ENCODE data around the gene PPP2R2B. TPM values are rescaled to one million over a fixed set of nuclear protein-coding genes. Genes with fewer than 3 reads are reported as not detected.

Gene PPP2R2B
- total RNA-seq, 4 donors from 2014 or later: 1.2 to 4.0 (median 2.1) TPM

DNA sequence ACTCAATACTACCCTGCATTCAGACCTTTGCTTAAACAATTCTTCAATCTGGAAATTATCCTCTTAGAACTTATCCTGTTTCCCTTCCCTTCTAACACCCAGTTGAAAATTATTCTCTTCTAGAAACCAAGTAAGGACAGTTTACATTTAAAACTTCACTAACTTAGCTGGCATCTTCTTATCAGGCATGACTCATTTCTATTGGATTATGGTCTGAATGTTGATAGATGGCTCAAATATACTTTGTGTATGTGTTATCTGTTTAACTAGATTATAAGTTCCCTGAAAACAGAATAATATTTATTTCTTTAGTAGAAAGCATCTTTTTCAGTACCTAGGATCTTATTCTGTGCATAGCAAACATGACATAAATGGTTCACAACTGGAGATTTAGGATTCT lies 161.9 kb downstream of the PPP2R2B start:
- Histone ChIP-seq H3K36me3 (no peaks in the 10 kb centered on the region), H3K27me3 (no peaks in the 10 kb centered on the region), H3K4me1 (no peaks in the 10 kb centered on the region), H3K27ac (replicated peaks in 1 of 4) (no peak overlapping the region), H3K4me3 (no peak overlapping the region), H3K9me3 (no peaks in the 10 kb centered on the region)
- intact Hi-C loops (cut with DNase I): no loop called here
- no peak for TF ChIP-seq POLR2AphosphoS5 (IDR thresholded peaks at IDR 0.05)
- no peak for TF ChIP-seq POLR2A (IDR thresholded peaks at IDR 0.05; ENCODE audit: low read depth)
- no peak for TF ChIP-seq EP300 (IDR thresholded peaks at IDR 0.05)
- no peak for TF ChIP-seq CTCF (IDR thresholded peaks at IDR 0.05)
- no peak for DNase-seq (ENCODE audit: extremely low spot score)

DNA sequence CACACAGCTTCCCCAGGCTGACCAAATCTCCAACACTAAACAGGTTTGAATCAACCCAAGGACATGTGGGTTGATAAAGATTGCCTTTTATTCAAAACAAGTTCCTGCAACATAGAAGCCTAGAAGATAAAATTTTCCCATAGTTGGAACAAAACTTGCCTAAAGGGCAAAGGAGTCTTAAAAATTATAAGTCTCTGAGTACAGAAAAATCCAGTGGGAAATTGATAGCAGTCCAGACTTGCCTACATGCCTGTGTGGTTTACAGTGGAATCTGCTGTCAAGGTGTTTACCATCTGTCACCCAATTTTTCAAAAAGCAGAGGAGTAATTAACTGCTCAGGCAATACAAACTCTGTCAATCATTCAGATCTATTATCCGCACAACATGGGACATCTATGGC lies 168.2 kb downstream of the PPP2R2B start:
- Histone ChIP-seq H3K36me3 (no peaks in the 10 kb centered on the region), H3K27me3 (no peaks in the 10 kb centered on the region), H3K27ac (replicated peaks in 1 of 4) (no peak overlapping the region), H3K9me3 (no peaks in the 10 kb centered on the region), H3K4me3 (no peak overlapping the region), H3K4me1 (no peaks in the 10 kb centered on the region)
- TF ChIP-seq EP300 (IDR thresholded peaks at IDR 0.05): no peak
- no peak for TF ChIP-seq CTCF (IDR thresholded peaks at IDR 0.05)
- TF ChIP-seq POLR2A (IDR thresholded peaks at IDR 0.05; ENCODE audit: low read depth): no peak
- no peak for TF ChIP-seq POLR2AphosphoS5 (IDR thresholded peaks at IDR 0.05)
- DNase-seq (ENCODE audit: extremely low spot score): no peak
- intact Hi-C loops (cut with DNase I): no loop called here
- WGBS: 100% methylated on average over 1 of the region's 1 CpG

DNA sequence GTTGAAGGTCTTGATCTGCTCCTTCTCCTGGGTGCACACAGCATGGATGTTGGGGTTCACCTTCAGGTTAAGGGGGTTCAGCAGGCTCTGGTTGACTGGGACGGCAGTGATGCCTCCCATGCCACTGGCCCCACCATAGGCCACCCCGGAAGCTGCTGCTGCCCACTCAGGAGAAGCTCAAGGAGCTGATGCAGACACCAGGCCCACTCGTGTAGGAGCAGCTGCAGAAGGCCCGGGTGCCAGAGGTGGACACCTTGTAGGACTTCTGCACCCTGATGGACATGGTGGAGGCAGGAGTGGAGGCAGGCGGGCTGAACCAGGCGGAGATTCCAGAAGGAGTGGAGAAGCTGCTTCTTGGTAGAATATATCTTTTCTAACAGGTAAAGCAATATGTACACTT lies 171.2 kb downstream of the PPP2R2B start:
- WGBS: 82% methylated on average over 4 of the region's 6 CpGs
- TF ChIP-seq CTCF (IDR thresholded peaks at IDR 0.05) (no peak), POLR2AphosphoS5 (IDR thresholded peaks at IDR 0.05) (no peak), EP300 (IDR thresholded peaks at IDR 0.05) (no peak), POLR2A (IDR thresholded peaks at IDR 0.05; ENCODE audit: low read depth) (no peak)
- DNase-seq (ENCODE audit: extremely low spot score): no peak
- no peaks in the 10 kb centered on the region for H3K9me3 ChIP-seq
- intact Hi-C loops (cut with DNase I): no loop called here
- no peaks in the 10 kb centered on the region for H3K27me3 ChIP-seq
- H3K36me3 ChIP-seq: no peaks in the 10 kb centered on the region
- H3K4me1 ChIP-seq: no peaks in the 10 kb centered on the region
- no peak overlapping the region for H3K4me3 ChIP-seq
- H3K27ac ChIP-seq (replicated peaks in 1 of 4): no peak overlapping the region

DNA sequence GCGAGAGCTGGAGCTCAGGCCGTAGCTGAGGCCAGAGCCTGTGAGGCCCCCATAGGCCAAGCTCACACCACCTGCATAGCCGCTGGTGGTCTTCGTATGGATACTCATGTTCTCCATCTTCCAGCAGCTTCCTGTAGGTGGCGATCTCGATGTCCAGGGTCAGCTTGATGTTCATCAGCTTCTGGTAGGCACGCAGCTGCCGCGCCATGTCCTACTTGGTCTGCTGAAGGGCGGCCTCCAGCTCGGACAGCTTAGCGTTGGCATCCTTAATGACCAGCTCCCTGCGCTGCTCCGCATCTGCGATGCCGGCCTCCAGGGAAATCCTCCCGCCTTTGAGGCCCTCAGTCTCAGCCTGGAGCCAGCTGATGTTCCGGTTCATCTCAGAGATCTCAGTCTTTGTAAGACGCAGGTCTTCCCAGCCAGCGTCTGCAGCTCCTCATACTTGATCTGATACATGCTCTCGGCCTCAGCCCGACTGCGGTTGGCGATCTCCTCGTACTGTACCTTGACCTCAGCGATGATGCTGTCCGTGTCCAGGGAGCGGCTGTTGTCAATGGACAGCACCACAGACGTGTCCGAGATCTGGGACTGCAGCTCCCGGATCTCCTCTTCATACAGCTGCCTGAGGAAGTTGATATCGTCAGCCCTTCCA lies 172.1 kb downstream of the PPP2R2B start:
- Histone ChIP-seq H3K4me1 (no peaks in the 10 kb centered on the region), H3K9me3 (no peaks in the 10 kb centered on the region), H3K4me3 (no peak overlapping the region), H3K27me3 (no peaks in the 10 kb centered on the region), H3K36me3 (no peaks in the 10 kb centered on the region), H3K27ac (replicated peaks in 1 of 4) (no peak overlapping the region)
- intact Hi-C loops (cut with DNase I): no loop called here
- no peak for DNase-seq (ENCODE audit: extremely low spot score)
- TF ChIP-seq POLR2A (IDR thresholded peaks at IDR 0.05; ENCODE audit: low read depth) (no peak), CTCF (IDR thresholded peaks at IDR 0.05) (no peak)
- 96% methylated on average over 31 of the region's 32 CpGs for WGBS

All from esophagus muscularis mucosa (tissue), 4 donors.